HCEC 1CT (cell line): Measurements from ENCODE around the gene ALKBH4.
A peak's percentile ranks its signal among the peaks of the same experiment; 100 is the strongest.

Experiments used
- DNase-seq: peaks from one replicate; pipeline ENCODE4 v3.0.0-alpha.2; 2017

Gene ALKBH4

DNA sequence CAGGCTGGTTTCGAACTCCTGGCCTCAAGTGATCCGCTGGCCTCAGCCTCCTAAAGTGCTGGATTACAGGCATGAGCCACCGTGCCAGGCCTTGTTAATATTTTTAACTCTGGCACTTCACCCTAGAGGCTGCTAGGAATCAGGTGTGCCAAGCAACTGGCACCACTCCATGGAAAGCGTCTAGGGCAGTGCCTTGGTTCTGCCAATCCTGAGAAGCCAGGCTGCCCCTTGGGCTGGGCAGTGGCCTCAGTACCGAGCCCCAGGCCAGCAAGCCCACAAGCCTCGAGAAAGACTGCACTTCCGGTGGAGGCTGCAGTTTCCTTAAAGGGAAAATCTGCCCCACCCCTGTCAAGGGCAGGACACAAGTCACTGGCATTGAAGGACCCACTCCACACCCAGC lies 11.3 kb downstream of the ALKBH4 start:
- no peak for DNase-seq

DNA sequence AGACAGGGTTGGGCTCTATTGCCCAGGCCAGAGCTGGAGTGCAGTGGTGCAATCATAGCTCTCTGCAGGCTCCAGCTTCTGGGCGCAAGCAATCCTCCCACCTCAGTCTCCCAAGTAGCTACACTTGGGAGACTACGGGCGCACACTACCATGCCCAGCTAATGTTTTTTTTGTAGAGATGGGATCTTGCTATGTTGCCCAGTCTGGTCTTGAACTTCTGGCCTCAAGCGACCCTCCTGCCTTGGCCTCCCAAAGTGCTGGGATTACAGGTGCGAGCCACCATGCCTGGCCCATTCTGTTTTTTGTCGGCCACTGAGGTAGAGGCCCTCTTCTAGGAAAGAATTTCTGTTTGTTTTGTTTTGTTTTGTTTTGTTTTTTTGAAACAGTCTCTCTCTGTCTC lies 12.2 kb downstream of the ALKBH4 start:
- no peak for DNase-seq

DNA sequence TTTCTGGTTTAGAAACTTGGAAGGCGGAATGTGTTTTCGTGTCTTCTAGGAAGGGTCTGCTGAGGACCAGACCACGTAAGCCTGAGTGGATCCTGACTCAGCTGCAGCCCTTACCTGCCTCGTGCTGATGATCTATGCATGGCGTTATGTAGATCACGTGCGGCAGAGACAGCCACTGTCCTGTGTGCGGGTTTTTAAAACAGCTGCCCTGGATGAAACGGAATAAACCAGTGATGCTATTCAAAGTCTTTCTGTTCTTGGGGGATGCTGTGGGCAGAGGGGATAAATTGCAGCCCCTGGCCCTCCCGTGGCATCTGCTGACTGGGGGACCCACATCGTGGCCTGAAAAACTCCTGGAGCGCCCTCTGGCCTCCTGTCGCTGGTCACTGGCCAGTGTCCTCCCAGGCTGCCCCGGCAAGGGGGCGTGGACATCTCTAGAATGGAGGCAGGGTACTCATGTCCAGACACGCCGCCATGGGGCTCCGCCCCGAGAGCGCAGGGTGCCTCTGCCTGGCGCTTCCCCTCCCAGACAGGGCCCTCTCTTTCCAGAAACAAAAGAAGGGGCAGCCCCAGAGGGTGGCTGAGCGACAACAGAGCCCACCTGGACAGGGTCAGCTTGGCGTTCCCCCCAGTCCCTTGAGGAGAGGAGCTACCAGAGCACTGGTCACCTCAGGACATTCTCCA lies 13.2 kb downstream of the ALKBH4 start:
- DNase-seq: no peak

DNA sequence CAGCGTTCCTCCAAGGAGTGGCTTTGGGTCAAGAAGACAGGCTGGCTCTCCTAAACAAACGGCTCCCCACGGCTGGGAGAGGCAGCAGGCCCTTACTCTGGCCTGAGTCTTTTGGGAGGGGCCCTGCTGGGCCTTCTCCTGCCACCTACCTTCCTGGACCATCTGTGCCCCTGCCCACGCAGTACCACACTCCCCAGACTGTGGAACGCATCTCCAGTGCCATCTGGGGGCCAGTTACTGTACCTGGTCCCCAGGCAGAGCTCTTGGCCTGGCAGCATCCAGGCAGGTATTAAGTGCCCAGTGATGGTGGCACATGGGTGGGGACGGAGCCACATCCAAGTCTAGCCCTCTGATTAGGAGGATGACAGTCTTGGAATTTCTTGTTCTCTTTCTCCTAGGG lies 14.4 kb downstream of the ALKBH4 start:
- no peak for DNase-seq

DNA sequence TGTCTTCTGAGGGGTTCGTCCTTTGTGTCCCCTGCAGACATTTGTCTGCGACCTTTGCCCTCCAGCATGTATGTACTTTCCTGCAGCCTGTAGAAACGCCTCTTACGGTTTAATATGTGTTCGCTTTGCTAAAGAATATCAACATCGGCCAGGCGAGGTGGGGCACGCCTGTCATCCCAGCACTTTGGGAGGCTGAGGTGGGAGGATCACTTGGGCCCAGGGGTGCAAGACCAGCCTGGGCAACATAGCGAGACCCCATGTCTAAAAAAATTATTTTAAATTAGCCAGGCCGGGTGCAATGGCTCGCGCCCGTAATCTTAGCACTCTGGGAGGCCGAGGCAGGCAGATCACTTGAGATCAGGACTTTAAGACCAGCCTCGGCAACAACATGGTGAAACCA lies 15.5 kb downstream of the ALKBH4 start:
- no peak for DNase-seq

DNA sequence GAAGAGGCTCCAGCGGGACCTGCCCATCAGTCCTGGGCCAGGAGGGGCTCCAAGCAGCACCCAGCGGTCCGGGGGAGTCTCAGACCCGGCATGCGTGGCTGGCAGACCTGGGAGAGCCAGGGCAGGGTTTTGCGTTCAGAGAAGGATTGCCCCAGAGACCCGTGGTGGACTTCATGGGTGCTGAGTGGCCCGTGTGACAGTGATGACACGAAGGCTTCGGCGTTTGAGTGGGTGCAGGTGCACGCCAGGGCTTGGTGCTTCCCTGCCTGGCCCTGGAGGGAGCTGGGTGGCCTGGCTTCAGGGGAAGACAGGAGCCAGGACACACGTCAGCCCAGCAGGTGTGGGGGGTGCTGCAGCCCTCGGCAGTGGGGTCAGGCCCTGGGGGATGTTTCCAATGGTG lies 17.4 kb downstream of the ALKBH4 start:
- no peak for DNase-seq

DNA sequence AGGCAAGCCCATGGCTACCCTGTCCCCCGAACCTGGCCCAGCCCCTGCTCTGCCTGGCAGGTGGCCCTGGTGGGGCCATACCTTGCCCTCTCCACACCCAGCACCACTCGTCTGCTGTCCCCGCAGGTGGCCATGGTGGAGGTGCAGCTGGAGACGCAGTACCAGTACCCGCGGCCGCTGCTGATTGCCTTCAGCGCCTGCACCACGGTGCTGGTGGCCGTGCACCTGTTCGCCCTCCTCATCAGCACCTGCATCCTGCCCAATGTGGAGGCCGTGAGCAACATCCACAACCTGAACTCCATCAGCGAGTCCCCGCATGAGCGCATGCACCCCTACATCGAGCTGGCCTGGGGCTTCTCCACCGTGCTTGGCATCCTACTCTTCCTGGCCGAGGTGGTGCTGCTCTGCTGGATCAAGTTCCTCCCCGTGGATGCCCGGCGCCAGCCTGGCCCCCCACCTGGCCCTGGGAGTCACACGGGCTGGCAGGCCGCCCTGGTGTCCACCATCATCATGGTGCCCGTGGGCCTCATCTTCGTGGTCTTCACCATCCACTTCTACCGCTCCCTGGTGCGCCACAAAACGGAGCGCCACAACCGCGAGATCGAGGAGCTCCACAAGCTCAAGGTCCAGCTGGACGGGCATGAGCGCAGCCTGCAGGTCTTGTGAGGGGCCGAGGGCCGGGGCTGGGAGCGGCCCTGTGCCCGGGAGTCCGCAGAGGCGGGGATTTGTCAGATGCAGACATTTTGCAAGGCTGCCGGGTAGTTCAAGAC lies 18.1 kb downstream of the ALKBH4 start:
- DNase-seq: no peak

DNA sequence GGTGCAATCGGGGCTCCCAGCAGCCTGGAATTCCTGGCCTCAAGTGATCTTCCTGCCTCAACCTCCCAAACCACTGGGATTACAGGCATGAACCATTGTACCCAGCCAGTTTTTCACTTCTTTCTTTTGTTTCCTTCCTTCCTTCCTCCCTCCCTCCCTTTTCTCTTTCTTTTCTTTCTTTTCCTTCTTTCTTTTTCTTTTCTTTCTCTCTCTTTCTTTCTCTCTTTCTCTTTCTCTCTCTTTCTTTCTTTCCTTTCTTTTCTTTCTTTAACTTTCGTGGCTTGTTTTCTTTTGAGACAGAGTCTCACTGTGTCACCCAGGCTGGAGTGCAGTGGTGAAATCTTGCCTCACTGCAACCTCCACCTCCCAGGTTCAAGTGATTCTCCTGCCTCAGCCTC lies 19.0 kb downstream of the ALKBH4 start:
- no peak for DNase-seq

DNA sequence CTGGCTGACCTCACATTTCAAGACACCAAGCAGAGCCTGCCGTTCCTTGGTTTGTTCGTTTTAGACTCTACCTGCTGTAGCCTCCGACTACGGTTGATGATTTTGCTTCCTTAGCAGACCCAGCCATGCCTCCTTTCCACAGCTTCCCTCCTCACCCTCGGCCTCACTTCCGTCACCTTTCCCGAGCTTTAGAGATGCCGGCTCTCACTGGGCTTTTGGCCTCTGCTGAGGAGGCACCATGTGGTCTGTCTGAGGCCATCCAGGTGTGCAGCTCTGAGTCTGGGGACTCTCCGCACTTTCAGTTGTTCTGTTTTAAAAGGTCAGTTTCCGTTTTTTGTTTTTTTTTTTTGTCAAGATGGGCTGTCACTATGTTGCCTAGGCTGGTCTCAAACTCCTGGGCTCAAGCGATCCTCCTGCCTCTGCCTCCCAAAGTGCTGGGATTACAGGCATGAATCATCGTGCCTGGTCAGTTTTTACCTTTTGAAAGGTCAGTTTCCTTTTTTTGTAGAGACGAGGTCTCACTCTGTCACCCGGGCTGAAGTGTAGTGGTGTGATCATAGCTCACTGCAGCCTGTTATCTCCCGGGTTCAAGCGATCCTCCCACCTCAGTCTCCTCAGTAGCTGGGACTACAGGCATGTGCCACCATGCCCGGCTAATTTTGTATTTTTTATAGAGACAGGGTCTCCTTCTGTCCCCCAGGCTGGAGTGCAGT lies 19.5 kb downstream of the ALKBH4 start:
- no peak for DNase-seq

DNA sequence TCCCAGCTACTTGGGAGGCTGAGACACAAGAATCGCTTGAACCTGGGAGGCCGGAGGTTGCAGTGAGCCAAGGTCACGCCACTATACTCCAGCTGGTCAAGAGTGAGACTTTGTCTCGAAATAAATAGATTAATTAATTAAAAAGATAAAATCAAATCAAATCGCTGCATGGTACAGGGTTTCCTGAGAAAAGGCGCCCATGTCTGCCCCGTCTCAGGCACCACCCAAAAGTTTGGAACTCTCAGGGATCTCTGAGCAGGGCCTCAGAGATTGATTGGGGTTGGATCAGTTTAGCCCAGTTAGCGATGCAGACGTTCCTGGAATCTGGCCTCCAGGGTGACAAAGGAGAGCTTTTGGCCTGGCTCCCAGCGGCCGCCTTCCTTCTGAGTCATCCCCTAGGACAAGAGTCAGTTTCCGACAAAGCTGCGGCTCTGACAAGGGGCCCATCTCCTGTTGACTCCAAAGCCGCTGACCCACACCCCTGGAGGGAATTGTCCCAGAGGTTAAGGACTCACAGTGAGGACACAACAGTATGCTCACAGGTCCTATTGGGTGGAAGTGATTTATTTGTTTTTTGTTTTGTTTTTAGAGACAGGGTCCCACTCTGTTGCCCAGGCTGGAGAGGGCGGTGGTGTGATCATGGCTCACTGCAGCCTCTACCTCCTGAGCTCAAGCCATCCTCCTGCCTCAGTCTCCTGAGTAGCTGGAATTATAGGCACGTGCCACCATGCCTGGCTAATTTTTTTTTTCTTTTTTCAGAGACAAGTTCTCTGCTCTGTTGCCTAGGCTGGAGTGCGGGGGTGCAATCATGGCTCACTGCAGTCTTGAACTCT lies 24.5 kb downstream of the ALKBH4 start:
- DNase-seq: peak; percentile 70

DNA sequence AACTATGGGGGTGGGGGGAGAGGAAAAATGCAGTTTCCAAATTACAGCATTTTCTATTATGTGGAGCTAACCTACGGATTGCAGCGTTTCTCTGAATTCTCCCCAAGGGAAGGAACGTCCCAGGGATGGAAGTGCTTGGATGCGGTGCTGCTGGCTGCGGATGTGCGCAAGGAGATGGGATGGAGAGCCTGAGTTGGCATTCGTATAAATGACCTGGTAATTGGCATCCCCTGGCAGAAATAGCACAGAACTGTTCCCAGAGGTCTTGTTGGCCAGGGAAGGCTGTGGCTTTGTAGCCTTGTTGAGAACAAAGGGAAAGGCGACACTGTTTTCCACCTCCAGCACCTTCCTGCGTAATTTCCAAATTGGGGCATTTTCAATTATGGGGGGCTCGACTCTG lies 28.5 kb downstream of the ALKBH4 start:
- no peak for DNase-seq

DNA sequence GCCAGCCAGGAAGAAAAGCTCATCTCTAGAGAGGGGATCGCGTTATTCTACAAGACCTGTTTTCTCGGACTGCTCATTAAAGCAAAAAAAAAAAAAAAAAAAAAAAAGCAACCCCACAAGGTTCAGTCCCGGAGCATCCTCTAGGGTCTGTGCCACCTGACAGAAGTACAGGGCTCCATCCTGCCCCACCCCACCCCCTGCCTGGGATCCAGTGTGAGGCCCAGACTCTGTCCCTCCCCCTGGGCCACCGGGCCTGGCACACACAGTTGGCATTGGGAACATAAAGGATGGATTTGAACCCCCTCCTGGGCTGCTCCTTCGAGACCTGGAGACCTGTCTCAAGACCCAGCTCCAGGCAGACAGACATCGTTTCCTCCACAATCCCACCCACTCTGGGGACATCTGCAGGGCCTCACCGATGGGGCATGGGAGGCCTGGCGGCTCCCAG lies 30.6 kb downstream of the ALKBH4 start:
- no peak for DNase-seq

DNA sequence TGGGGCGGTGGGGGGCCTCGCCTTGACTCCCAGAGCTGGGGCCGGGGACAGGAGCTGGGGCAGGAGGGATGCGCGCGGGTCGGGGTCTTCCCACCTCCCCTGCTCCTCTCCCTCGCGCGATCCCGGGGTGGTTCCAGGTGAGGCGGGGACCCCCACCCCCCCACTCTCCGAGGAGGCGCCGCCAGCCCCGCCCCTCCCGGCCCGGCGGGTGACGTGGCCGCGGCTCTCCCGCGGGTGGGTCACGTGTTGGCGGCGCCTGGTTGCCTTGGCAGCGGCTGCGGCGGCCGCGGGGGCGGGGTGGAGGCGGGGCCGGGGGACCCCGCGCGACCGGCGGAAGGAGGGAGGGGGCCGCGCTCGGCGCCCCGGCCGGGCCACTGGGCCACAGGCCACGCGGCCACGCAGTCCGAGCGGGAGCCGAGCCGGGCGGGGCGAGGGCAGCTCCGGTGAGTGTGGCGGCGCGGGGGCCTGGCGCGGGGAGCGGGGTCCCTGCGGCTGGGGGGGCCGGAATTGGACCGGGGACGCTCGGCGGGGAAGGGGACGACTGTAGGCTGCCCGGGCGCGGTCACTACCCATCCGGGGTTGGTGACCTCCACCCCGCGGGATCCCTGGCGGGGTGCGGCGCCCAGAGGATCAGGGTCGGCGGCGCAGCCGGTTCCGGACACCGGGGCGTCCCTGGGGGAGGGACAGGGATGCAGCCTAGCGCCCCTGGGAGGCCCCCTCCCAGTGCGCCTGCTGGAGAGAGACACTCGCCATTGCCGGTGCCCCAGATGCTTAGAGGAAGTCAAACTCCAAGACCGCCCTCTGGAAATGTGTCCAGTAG lies 31.2 kb downstream of the ALKBH4 start, which contains the start of gene ORAI2:
Gene ORAI2 (plus strand): TSS at position 357 of the 820 bp plus-strand sequence. CDS start 5,382 bp downstream, outside the sequence.
- DNase-seq: peak; percentile 56

DNA sequence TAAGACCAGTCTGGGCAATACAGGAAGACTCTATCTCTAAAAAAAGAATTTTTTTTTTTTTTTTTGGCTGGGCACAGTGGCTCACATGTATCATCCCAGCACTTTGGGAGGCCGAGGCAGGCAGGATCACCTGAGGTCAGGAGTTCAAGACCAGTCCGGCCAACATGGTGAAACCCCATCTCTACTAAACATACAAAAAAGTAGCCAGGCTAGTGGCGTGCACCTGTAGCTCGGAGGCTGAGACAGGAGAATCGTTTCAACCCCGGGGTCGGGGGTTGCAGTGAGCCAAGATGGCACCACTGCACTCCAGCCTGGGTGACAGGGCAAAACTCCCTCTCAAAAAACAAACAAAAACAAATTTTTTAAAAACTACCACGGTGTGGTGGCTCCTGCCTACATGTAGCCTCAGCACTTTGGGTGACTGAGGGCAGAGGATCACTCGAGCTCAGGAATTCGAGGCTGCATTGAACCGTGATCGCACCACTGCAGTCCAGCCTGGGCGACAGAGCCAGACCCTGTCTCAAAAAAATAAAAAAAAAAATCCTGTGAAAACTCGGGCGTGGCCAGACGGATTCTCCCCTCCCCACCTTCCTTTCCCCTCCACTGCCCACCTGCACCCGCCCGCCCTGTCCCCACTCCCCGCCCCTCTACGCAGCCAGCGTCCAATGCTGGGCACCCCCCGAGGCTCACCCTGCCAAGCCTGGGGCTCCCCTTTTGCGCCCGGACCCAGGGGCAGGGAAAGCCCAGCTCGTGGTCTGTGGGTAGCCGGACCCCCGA lies 32.0 kb downstream of the ALKBH4 start:
- no peak for DNase-seq

DNA sequence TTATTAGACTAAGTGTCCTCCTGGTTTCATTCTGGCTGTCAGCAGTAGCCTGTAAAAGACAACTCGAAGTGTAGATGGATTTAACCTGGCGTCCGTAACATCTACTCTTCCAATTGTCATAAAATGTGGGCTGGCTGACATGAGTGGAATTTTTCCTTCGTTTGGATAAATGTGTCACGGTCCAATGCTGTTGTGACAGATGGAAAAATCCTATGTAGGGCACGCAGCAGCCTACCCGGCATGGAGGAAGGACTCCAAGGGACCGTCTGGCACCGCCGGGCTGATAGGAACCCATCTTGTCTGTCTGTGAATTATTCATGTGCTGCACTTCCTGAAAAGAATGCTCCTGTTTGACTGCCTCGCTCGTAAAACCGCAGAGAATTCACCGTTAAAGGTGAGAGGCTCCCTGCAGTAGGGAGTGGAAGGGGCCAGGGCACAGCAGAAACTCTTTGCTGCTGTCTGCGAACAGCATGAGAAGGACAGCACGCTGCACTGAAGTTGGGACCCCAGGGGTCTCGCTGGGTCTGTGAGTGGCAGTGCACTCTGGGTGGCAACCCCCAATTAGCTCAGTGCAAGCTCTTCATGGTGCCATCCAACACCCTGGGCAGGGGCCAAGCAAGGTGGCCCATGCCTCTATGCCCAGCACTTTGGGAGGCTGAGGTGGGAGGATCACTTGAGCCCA lies 32.9 kb downstream of the ALKBH4 start:
- DNase-seq: no peak

DNA sequence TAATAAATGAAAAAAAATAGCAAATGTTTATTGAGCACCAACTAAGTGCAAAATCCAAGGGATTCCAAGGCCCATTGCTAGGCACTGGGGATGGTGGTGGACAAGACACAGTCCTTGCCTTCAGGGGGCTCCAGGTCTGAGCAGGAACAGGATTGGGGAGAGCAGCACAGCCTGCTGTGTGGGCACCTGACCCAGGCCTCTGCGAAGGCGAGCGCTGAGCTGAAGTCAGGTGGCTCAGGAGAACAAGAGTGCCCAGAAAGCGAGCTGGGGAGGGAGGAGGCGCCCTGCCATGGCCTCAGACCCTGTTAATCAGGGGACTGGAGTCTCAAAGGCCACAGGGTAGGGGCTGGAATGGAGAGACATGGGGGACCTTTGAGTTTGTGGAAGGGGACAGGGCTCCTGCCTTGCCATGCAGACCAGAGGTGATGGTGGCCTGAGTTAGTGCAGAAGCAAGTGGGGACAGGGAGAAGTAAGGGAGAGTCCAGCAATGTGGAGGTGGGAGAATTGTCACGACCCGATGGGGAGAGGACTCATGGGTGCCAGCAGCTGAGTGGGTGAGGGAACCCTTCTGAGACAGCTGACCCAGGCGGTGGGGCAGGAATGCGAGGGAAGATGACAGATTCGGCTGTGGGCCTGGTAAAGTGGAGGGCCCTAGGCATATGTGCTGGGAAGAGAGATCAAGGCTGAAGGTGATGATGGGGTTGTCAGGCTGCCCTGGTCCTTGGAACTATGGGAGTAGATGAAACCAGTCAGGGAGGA lies 35.3 kb downstream of the ALKBH4 start:
- no peak for DNase-seq

DNA sequence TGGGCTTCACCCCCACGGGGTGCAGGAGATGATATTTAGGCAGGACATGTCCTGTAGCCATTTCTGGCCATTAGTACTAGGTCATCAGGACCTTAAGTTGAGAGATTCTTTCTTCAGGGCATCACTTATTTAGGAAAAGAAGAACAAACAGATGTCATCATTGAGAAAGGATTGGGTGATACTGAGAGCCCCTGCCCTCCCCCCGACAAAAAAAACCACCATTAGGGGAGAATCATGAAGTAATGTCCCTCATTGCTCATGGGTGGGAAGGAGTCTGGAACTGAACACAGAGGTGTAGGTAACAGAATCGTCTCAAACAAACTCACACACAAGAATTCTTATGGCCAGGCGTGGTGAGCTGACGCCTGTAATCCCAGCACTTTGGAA lies 37.7 kb downstream of the ALKBH4 start:
- no peak for DNase-seq

DNA sequence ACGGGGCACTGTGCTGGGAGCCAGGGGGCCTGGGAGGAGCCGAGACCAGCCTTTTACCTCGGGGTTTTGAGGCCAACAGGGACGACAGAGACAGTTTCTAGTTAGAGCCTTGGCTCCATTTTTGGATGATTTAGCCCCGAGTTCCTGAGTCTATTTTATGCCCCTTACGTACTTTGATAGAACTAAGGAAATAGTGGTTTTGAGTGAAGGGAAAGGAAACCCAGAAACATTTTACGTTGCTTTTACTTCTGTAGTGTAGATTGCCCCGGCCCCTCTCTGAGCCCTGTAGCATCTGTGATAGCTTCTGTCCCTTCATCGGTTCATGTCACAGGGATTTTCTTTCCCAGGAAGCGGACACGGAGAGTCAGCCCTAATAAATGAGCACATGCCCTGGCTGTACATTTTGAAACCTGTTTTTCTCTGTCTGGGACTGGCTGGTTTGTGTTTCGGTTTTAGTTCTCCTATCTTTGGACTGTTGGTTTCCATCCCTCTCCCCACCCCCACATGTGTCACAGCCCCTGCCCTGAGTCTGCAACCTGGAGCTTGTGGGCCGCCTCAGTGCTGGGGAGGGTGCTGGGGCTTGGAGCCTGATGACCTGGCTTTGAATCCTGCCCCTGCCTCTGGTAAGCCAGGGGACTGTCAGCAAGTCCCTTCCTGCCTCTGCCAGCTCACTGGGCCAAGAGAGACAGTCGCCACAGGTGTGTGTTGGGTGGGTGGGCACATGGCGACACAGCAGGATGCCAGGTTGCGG lies 38.2 kb downstream of the ALKBH4 start:
- DNase-seq: no peak
